HEK293 (cell line): ENCODE measurements around the gene EYA2.

Source experiments
- CTCF ChIA-PET: fragments of 350-600 bp; formaldehyde crosslinking; extraction: SDS; loops from one replicate; lab custom pipeline; 2021; ENCODE audit warnings: antibody characterized with exemption; lab: Yijun Ruan, JAX
- POLR2A ChIA-PET: fragments of 300-600 bp; formaldehyde crosslinking; extraction: SDS; loops from one replicate; lab custom pipeline; 2020; ENCODE audit warnings: antibody characterized with exemption, inconsistent platforms; lab: Yijun Ruan, JAX
- H3K27ac ChIP-seq: fragments of 200-500 bp; sonication (Bioruptor generic); 2 replicates; pipeline ENCODE4 v1.5.1; 2014; ENCODE audit warnings: low read depth, low read length, control low read depth, inconsistent platforms; ENCODE audit errors: extremely low read depth
- H3K36me3 ChIP-seq, 2 experiments: fragments of 200-500 bp in 1 of 2; sonication (Bioruptor generic) in 1 of 2; 1 replicate in 1 of 2; 2 replicates in 1 of 2; pipeline ENCODE4 v1.5.1; 2014 to 2017; ENCODE audit warnings: inconsistent platforms in 2 of 2, low read length in 2 of 2; ENCODE audit not compliant: control insufficient read depth in 2 of 2, insufficient read depth in 1 of 2
- H3K4me1 ChIP-seq: fragments of 200-500 bp; sonication (Bioruptor generic); 2 replicates; pipeline ENCODE4 v1.5.1; 2014; ENCODE audit warnings: mild to moderate bottlenecking, low read length, inconsistent platforms; ENCODE audit not compliant: control insufficient read depth, insufficient read depth
- H3K4me3 ChIP-seq: 2 replicates; pipeline ENCODE4 v1.5.1; 2011; ENCODE audit warnings: low read depth, mild to moderate bottlenecking, control low read depth, low read length, moderate library complexity
- H3K9me3 ChIP-seq: fragments of 200-500 bp; sonication (Bioruptor generic); 2 replicates; pipeline ENCODE4 v1.5.1; 2014; ENCODE audit warnings: low read depth, low read length, inconsistent platforms; ENCODE audit not compliant: control insufficient read depth, insufficient read depth
- BCL6B ChIP-seq: fragments of 450-650 bp; formaldehyde crosslinking; IDR thresholded peaks from 2 replicates; pipeline ENCODE4 v1.5.1; 2017; ENCODE audit warnings: missing biosample characterization, missing genetic modification characterization
- ELK4 ChIP-seq: IDR thresholded peaks from 2 replicates; pipeline ENCODE4 v1.6.1; 2011; ENCODE audit warnings: mild to moderate bottlenecking, low read depth, low read length, borderline replicate concordance
- HOXC10 ChIP-seq: sonication (generic); formaldehyde crosslinking; IDR thresholded peaks from 2 replicates; pipeline ENCODE4 v1.8.1; 2023; ENCODE audit warnings: mild to moderate bottlenecking, missing genetic modification reagents
- SP2 ChIP-seq: fragments of 450-650 bp; formaldehyde crosslinking; IDR thresholded peaks from 2 replicates; pipeline ENCODE4 v1.5.1; 2016; ENCODE audit warnings: missing biosample characterization, missing genetic modification characterization
- ZBTB44 ChIP-seq: fragments of 450-650 bp; IDR thresholded peaks from 2 replicates; pipeline ENCODE4 v1.5.1; 2018; ENCODE audit warnings: missing biosample characterization, mild to moderate bottlenecking, missing genetic modification characterization
- ZNF341 ChIP-seq: fragments of 450-650 bp; formaldehyde crosslinking; IDR thresholded peaks from 2 replicates; pipeline ENCODE4; 2016; ENCODE audit warnings: low read depth, missing biosample characterization, missing genetic modification characterization
- ZNF423 ChIP-seq: fragments of 450-650 bp; formaldehyde crosslinking; IDR thresholded peaks from 2 replicates; pipeline ENCODE4 v1.5.1; 2016; ENCODE audit warnings: missing biosample characterization, missing genetic modification characterization
- ZNF623 ChIP-seq: fragments of 450-650 bp; formaldehyde crosslinking; IDR thresholded peaks from 2 replicates; pipeline ENCODE4 v1.5.1; 2016; ENCODE audit warnings: missing biosample characterization, missing genetic modification characterization
- ZNF626 ChIP-seq: fragments of 450-650 bp; sonication (Bioruptor Pico); formaldehyde crosslinking; IDR thresholded peaks from 2 replicates; pipeline ENCODE4 v1.5.1; 2018; ENCODE audit warnings: missing biosample characterization, missing genetic modification characterization, inconsistent platforms
- ZNF670 ChIP-seq: fragments of 450-650 bp; formaldehyde crosslinking; IDR thresholded peaks from 2 replicates; pipeline ENCODE4 v1.5.1; 2016; ENCODE audit warnings: missing biosample characterization, missing genetic modification characterization, low read depth
- ZNF792 ChIP-seq: fragments of 450-650 bp; formaldehyde crosslinking; IDR thresholded peaks from 2 replicates; pipeline ENCODE4 v1.5.1; 2016; ENCODE audit warnings: missing biosample characterization, missing genetic modification characterization

Gene EYA2

DNA sequence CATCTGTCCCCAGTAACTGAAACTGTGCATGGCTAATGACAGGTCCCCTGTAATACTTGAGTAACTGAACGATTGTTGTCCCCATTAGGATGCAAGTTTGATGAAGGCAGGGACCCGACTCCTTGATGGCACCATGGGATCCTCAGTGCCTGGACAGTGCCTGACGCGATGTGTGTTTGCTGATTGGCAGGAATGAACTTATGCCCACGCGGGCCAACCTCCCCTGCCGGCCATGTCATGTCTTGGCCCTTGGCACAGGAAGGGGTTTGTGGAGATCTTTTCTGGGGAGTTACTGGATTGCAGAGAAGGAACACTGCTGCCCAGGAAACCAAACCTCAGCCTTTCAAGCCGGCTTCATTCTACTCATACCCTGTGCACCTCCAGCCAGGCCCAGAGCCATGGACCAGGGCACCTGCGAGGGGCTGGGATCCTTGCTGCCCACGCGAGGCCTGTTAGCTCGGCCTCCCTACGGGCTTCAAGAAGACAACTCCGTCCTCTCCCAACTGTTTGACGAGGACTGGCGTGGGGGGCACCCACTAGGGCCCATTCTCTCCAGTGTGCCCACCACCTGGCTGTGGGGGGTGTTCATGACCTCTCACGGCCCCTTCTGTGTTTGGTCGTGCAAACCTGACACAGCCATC is 314.0 kb downstream of the EYA2 start:
- CTCF ChIA-PET, result interaction anchor here (6.6 kb wide), 1 partner anchor 176 kb away, joined by 36 read pairs; no protein-coding TSS in a partner anchor
- H3K36me3 ChIP-seq, result peaks cover 0 to 52% of the 10 kb centered on the region in 2 experiments; a peak in 1 of 3 replicates
- H3K27ac ChIP-seq, result no peak overlapping the region

DNA sequence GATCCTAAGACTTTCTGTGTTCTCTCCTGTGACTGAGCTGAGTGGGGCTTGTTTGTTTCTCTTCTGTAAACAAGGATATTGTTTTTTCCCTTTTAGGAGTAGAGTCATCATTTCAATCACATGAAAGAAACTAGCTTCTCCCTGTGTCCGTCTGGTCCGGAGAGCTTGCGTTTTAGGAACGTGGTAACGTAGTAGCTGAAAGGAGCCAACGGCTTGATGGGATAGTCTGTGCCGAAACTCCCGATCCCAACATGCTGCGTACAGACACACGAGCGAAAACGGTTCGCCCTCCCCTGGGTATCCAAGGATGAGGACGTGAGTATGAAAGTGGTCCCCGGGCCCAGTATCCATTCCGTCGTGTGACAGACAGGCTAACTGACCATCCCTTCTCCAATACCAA is 315.3 kb downstream of the EYA2 start:
- POLR2A ChIA-PET, result no interaction called here
- H3K27ac ChIP-seq, result no peak overlapping the region
- TF ChIP-seq ZNF670 (tag by site-specific recombination) (no peak), HOXC10 (no peak), ZNF341 (tag by site-specific recombination) (no peak), ZBTB44 (tag by site-specific recombination) (no peak), ZNF423 (tag by site-specific recombination) (no peak), SP2 (no peak), ZNF626 (tag by site-specific recombination) (no peak)
- CTCF ChIA-PET, result interaction anchor here (1.4 kb wide), 1 partner anchor 174 kb away, joined by 5 read pairs; no protein-coding TSS in a partner anchor
- H3K4me3 ChIP-seq, result no peak overlapping the region
- no peaks in the 10 kb centered on the region for H3K9me3 ChIP-seq
- H3K36me3 ChIP-seq, result peaks cover 6 to 66% of the 10 kb centered on the region in 2 experiments; a peak in 2 of 3 replicates
- no peaks in the 10 kb centered on the region for H3K4me1 ChIP-seq

More for the DNA sequence above, 314.0 kb downstream of the EYA2 start:
- no peaks in the 10 kb centered on the region for H3K4me1 ChIP-seq
- no peaks in the 10 kb centered on the region for H3K9me3 ChIP-seq
- H3K4me3 ChIP-seq, result no peak overlapping the region
- TF ChIP-seq ZNF623 (tag by site-specific recombination) (no peak), ELK4 (no peak), BCL6B (tag by site-specific recombination) (no peak)
- POLR2A ChIA-PET, result no interaction called here

DNA sequence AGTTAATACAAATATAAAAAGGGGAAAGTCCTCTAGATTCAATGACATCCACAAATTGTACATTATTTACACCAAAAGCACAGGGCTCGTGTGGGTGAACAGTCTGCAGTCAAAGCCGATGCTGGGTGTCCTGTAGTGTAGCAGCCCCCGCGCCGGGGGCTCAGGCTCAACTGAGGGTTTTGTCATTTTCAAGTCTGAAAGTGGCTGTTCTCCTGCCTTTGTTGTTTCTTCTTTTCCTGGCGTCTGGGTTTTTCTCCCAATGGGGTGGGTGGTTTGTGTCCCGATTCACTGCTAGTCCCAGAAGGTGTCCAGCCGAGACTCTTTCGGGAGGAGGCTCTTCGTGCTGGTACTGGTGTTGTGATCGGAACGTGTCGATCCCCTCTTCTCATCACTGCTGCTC is 315.8 kb downstream of the EYA2 start:
- CTCF ChIA-PET, result interaction anchor here (1.4 kb wide), 1 partner anchor 174 kb away, joined by 5 read pairs; no protein-coding TSS in a partner anchor
- Histone ChIP-seq H3K4me3 (no peak overlapping the region), H3K36me3 (peaks cover 11 to 68% of the 10 kb centered on the region in 2 experiments; a peak in 2 of 3 replicates)
- TF ChIP-seq ZBTB44 (tag by site-specific recombination) (no peak), ZNF792 (tag by site-specific recombination) (no peak)
- TF ChIP-seq, all 188 proteins: peak for 0
- POLR2A ChIA-PET, result no interaction called here
- Histone ChIP-seq H3K27ac (no peak overlapping the region), H3K4me1 (no peaks in the 10 kb centered on the region), H3K9me3 (no peaks in the 10 kb centered on the region)
